GM12865 (cell line): ENCODE results near the gene SULT1A3.
A peak's percentile ranks its signal among the peaks of the same experiment; 100 is the strongest.
"Not testable (repeated sequence)": the region's sequence is repeated elsewhere in the genome, so short reads cannot be mapped to it uniquely, and the experiment has no call there.

Experiments
- DNase-seq: peaks from one replicate; pipeline ENCODE4 v3.0.0; 2010; ENCODE audit warnings: low read depth
- H3K4me3 ChIP-seq: 2 replicates; pipeline ENCODE4 v1.5.1; 2011; ENCODE audit warnings: mild to moderate bottlenecking, low read depth, low read length, control low read depth
- CTCF ChIP-seq: IDR thresholded peaks from 2 replicates; pipeline ENCODE4 v1.5.1; 2011; ENCODE audit warnings: low read length, control low read depth, low read depth, inconsistent platforms; ENCODE audit not compliant: insufficient read depth; ENCODE audit errors: missing control alignments

SULT1A3 gene

GRCh38 chr16:30184891-30185682 lies 14.0 kb upstream of the SULT1A3 start:
- peak overlapping the region; percentile 83 for H3K4me3 ChIP-seq
- no peak for TF ChIP-seq CTCF
- peak; percentile 74 for DNase-seq

- no peak for TF ChIP-seq CTCF
- peak overlapping the region; percentile 83 for H3K4me3 ChIP-seq
- peak; percentile 98 for DNase-seq
Observed at GRCh38 chr16:30185683-30186421, 13.2 kb upstream of the SULT1A3 start.

GRCh38 chr16:30186444-30186781 lies 12.6 kb upstream of the SULT1A3 start:
- no peak for TF ChIP-seq CTCF
- H3K4me3 ChIP-seq = peak overlapping the region; percentile 83

GRCh38 chr16:30186782-30187555 lies 12.1 kb upstream of the SULT1A3 start:
- DNase-seq = peak; percentile 89
- peak; percentile 96 for TF ChIP-seq CTCF
- peak overlapping the region; percentile 83 for H3K4me3 ChIP-seq

More at GRCh38 chr16:30186444-30186781, 12.6 kb upstream of the SULT1A3 start:
- no peak for DNase-seq

GRCh38 chr16:30187556-30187865 lies 11.5 kb upstream of the SULT1A3 start:
- DNase-seq = no peak
- no peak for TF ChIP-seq CTCF
- peak overlapping the region; percentile 83 for H3K4me3 ChIP-seq

DNA sequence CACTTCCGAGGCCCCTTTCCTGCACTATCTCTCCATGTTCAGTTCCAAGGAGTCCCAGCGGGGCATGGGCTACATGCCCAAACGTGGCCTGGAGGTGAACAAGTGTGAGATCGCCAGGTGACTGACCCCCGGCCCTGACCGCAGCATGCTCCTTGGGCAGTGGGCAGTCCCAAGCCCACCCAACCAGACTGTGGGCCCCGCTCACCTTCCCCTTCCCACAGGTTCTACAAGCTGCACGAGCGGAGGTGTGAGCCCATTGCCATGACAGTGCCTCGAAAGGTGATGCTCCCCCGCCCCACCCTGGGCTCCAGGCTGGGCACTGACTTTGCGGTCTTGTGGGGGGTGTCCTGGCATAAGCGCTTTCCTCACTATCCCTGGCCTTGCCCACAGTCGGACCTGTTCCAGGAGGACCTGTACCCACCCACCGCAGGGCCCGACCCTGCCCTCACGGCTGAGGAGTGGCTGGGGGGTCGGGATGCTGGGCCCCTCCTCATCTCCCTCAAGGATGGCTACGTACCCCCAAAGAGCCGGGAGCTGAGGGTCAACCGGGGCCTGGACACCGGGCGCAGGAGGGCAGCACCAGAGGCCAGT lies 11.0 kb upstream of the SULT1A3 start:
- TF ChIP-seq CTCF = no peak
- peak overlapping the region; percentile 83; the same call in 1 of the 2 replicates for H3K4me3 ChIP-seq
- DNase-seq = peak; percentile 26

GRCh38 chr16:30191158-30191557 lies 7.9 kb upstream of the SULT1A3 start:
- H3K4me3 ChIP-seq, DNase-seq: not testable (repeated sequence)

DNA sequence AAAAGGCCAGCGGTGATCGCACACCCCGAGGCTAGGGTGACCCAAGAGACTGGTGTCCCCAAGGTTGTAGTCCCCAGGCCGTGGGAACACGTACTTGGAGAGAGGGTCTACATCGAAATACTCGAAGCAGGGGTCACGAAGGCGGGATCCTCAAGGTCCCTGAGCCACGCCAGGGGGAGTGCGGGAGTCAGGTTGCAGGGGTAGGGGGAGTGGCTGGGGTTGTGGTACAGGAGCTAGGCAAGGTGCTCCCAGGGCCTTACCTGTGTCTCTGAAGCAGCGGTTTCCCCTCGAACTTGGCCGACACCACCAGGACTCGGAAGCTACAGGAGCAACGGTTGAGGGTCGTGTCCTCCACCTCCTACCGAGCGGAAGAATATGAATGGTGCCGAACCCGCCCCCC lies 6.0 kb upstream of the SULT1A3 start:
- not testable (repeated sequence) for H3K4me3 ChIP-seq, DNase-seq

- not testable (repeated sequence) for DNase-seq
- peak within 1 kb of the TSS; percentile 42 for H3K4me3 ChIP-seq
Observed at GRCh38 chr16:30193615-30194014, 5.4 kb upstream of the SULT1A3 start, which contains the start of the genes BOLA2B and SLX1A. Gene BOLA2B (minus strand): TSS chr16:30193666. CDS start chr16:30193595, 71 bp downstream. Gene SLX1A (plus strand): TSS chr16:30193875. CDS start chr16:30194085, 210 bp downstream.
